GM23338 (cell line): ENCODE results near the gene KLHDC8B. TPM values are rescaled to one million over a fixed set of nuclear protein-coding genes. Genes with fewer than 3 reads are reported as not detected.
A peak's percentile ranks its signal among the peaks of the same experiment; 100 is the strongest.

ENCODE experiments used
- ATAC-seq: fragments of 200-7000 bp; cut with Tn5 transposase; 3 replicates; pipeline ENCODE4 v1.9.1; 2020
- DNase-seq: peaks from one replicate; pipeline ENCODE4 v3.0.0-alpha.2; 2015; ENCODE audit warnings: low spot score
- H2AFZ ChIP-seq: fragments of 200-600 bp; sonication (generic); 2 replicates; pipeline ENCODE4 v1.8.0; 2016; ENCODE audit warnings: antibody characterized with exemption, mild to moderate bottlenecking, moderate library complexity
- H3F3A ChIP-seq: fragments of 200-600 bp; sonication (generic); replicated peaks from 2 replicates; pipeline ENCODE4 v1.8.0; 2017; ENCODE audit warnings: antibody characterized with exemption, mixed run types, low read depth
- H3K27ac ChIP-seq: fragments of 200-600 bp; sonication (generic); 2 replicates; pipeline ENCODE4 v1.6.1; 2016; ENCODE audit warnings: low read depth
- H3K27me3 ChIP-seq: fragments of 200-600 bp; sonication (generic); 2 replicates; pipeline ENCODE4 v1.8.0; 2016; ENCODE audit warnings: mild to moderate bottlenecking, mixed run types, moderate library complexity; ENCODE audit not compliant: insufficient read depth
- H3K36me3 ChIP-seq: fragments of 200-600 bp; sonication (generic); 2 replicates; pipeline ENCODE4 v1.8.0; 2016; ENCODE audit warnings: mild to moderate bottlenecking; ENCODE audit not compliant: insufficient read depth
- H3K4me1 ChIP-seq: fragments of 200-600 bp; sonication (generic); 2 replicates; pipeline ENCODE4 v1.8.0; 2016; ENCODE audit warnings: mild to moderate bottlenecking, moderate library complexity; ENCODE audit not compliant: insufficient read depth
- H3K4me2 ChIP-seq: fragments of 200-600 bp; sonication (generic); 2 replicates; pipeline ENCODE4 v1.7.1; 2017; ENCODE audit warnings: mixed run types
- H3K4me3 ChIP-seq: fragments of 200-600 bp; sonication (generic); 2 replicates; pipeline ENCODE4 v1.6.1; 2016; ENCODE audit warnings: mixed run types
- H3K79me2 ChIP-seq: fragments of 200-600 bp; sonication (generic); replicated peaks from 2 replicates; pipeline ENCODE4 v1.8.0; 2017; ENCODE audit warnings: mild to moderate bottlenecking; ENCODE audit not compliant: insufficient read depth
- H3K9me2 ChIP-seq: fragments of 200-600 bp; sonication (generic); 2 replicates; pipeline ENCODE4 v1.8.0; 2017; ENCODE audit not compliant: insufficient read depth
- H4K20me1 ChIP-seq: fragments of 200-600 bp; sonication (generic); replicated peaks from 2 replicates; pipeline ENCODE4 v1.8.0; 2017; ENCODE audit warnings: mild to moderate bottlenecking; ENCODE audit not compliant: insufficient read depth
- H3K27ac Mint-ChIP-seq: 2 replicates; pipeline ENCODE4 v1.8.0; 2020; ENCODE audit warnings: inconsistent platforms, mild to moderate bottlenecking, moderate library complexity, mixed read lengths
- H3K27me3 Mint-ChIP-seq: 3 replicates; pipeline ENCODE4 v1.8.0; 2022; ENCODE audit warnings: low read depth, mild to moderate bottlenecking, moderate library complexity, mixed read lengths, inconsistent platforms; ENCODE audit not compliant: insufficient read depth, poor library complexity
- H3K36me3 Mint-ChIP-seq: 3 replicates; pipeline ENCODE4 v1.8.0; 2021; ENCODE audit warnings: low read depth, mild to moderate bottlenecking, inconsistent platforms, moderate library complexity, mixed read lengths
- H3K4me1 Mint-ChIP-seq: 3 replicates; pipeline ENCODE4 v1.8.0; 2020; ENCODE audit warnings: mild to moderate bottlenecking, inconsistent platforms, mixed read lengths
- H3K4me3 Mint-ChIP-seq: 3 replicates; pipeline ENCODE4 v1.8.0; 2021; ENCODE audit warnings: moderate library complexity, mild to moderate bottlenecking, inconsistent platforms, mixed read lengths
- H3K9me3 Mint-ChIP-seq: 3 replicates; pipeline ENCODE4 v1.8.0; 2020; ENCODE audit warnings: moderate library complexity, mild to moderate bottlenecking, inconsistent platforms, mixed read lengths
- CTCF ChIP-seq, 2 experiments: fragments of 200-600 bp in 1 of 2; sonication (generic) in 1 of 2; conservative IDR thresholded peaks; 2 replicates each; pipeline versions ENCODE4 v1.5.1 to v1.6.1; 2016 to 2017; ENCODE audit warnings: antibody characterized with exemption in 2 of 2, low read depth in 2 of 2, mild to moderate bottlenecking in 2 of 2, moderate library complexity in 1 of 2
- ETS1 ChIP-seq: IDR thresholded peaks from 2 replicates; pipeline ENCODE4 v1.6.1; 2016; ENCODE audit warnings: antibody characterized with exemption
- EZH2 ChIP-seq: fragments of 200-600 bp; sonication (generic); IDR thresholded peaks from one replicate; pipeline ENCODE4 v1.8.0; 2017; ENCODE audit warnings: antibody characterized with exemption, mild to moderate bottlenecking, low read depth; ENCODE audit not compliant: unreplicated experiment
- NANOG ChIP-seq: IDR thresholded peaks from 2 replicates; pipeline ENCODE4 v1.6.1; 2016; ENCODE audit warnings: antibody characterized with exemption, borderline replicate concordance
- POLR2AphosphoS5 ChIP-seq: IDR thresholded peaks from 2 replicates; pipeline ENCODE4 v1.6.1; 2016; ENCODE audit warnings: antibody characterized with exemption, low read depth
- STAT1 ChIP-seq: IDR thresholded peaks from one replicate; pipeline ENCODE4 v1.6.1; 2016; ENCODE audit warnings: antibody characterized with exemption; ENCODE audit not compliant: unreplicated experiment
- ZNF331 ChIP-seq: fragments of 250-450 bp; sonication (Bioruptor Pico); IDR thresholded peaks from 2 replicates; pipeline ENCODE4 v1.5.0; 2020; ENCODE audit warnings: low read depth, mild to moderate bottlenecking, moderate library complexity
- polyA plus RNA-seq: library from polyadenylated mRNA; unstranded; fragments of >200 nt; fragmentation: Nextera tagmentation; extraction: Ambion mirVana; gene quantifications from 2 replicates; pipeline ENCODE4 v1.2.1, GENCODE V29; 2016
- total RNA-seq: library from RNA; depleted of rRNA; stranded (reverse); fragments of >200 nt; shearing (Covaris generic); gene quantifications from 2 replicates; pipeline ENCODE4 v1.2.3, GENCODE V29; 2014
- TF ChIP-seq, protein P1 (sequence below): IDR thresholded peaks from one replicate; pipeline ENCODE4 v1.6.1; 2018; ENCODE audit warnings: antibody characterized with exemption; ENCODE audit not compliant: unreplicated experiment

Gene KLHDC8B
- total and polyA plus RNA-seq, 2 experiments from 2014 or later = 4.7 to 11.1 TPM

DNA sequence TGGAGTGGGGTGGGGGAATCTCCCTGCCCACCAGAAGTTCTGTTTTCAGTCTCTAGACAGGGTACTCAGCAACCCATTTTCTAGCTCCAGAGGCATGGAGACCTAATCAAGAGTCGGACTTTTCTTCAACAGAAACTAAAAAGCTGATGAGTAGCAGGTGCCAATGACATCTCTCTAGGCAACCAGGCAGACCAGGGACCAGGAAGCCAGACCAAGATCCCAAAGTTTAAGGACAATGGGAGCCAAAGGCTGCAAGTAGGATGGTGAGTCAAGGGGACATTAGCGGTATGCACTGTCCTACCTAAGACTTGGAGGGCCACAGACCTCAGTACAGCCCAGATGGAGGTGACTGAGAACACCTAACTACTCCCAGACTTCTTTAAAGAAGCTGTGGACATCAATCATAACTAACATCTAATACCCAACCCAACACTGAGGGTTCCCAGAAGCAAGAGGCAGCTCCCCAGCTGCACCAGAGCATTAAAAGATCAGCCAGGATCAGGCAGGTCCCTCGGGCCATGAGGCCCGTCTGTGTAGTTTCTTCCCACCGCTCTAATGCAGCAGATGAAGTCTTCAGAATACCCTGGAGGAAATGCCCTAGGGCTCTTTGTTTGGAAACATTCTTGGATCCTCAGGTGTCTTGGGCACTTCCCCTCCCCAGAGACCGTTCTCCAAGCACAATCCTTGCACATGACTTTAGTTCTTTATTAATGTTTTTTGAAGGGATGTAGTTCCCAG, 6.2 kb upstream of the KLHDC8B start (continued):
- TF ChIP-seq, protein P1, sequence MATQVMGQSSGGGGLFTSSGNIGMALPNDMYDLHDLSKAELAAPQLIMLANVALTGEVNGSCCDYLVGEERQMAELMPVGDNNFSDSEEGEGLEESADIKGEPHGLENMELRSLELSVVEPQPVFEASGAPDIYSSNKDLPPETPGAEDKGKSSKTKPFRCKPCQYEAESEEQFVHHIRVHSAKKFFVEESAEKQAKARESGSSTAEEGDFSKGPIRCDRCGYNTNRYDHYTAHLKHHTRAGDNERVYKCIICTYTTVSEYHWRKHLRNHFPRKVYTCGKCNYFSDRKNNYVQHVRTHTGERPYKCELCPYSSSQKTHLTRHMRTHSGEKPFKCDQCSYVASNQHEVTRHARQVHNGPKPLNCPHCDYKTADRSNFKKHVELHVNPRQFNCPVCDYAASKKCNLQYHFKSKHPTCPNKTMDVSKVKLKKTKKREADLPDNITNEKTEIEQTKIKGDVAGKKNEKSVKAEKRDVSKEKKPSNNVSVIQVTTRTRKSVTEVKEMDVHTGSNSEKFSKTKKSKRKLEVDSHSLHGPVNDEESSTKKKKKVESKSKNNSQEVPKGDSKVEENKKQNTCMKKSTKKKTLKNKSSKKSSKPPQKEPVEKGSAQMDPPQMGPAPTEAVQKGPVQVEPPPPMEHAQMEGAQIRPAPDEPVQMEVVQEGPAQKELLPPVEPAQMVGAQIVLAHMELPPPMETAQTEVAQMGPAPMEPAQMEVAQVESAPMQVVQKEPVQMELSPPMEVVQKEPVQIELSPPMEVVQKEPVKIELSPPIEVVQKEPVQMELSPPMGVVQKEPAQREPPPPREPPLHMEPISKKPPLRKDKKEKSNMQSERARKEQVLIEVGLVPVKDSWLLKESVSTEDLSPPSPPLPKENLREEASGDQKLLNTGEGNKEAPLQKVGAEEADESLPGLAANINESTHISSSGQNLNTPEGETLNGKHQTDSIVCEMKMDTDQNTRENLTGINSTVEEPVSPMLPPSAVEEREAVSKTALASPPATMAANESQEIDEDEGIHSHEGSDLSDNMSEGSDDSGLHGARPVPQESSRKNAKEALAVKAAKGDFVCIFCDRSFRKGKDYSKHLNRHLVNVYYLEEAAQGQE = no peak
- TF ChIP-seq NANOG (no peak), ETS1 (no peak), ZNF331 (CRISPR knock-in tag) (no peak), STAT1 (no peak), CTCF (conservative IDR thresholded peaks at IDR 0.05; ENCODE audit: low read depth in 2 of 2) (no peak), POLR2AphosphoS5 (no peak), EZH2 (no peak)

DNA sequence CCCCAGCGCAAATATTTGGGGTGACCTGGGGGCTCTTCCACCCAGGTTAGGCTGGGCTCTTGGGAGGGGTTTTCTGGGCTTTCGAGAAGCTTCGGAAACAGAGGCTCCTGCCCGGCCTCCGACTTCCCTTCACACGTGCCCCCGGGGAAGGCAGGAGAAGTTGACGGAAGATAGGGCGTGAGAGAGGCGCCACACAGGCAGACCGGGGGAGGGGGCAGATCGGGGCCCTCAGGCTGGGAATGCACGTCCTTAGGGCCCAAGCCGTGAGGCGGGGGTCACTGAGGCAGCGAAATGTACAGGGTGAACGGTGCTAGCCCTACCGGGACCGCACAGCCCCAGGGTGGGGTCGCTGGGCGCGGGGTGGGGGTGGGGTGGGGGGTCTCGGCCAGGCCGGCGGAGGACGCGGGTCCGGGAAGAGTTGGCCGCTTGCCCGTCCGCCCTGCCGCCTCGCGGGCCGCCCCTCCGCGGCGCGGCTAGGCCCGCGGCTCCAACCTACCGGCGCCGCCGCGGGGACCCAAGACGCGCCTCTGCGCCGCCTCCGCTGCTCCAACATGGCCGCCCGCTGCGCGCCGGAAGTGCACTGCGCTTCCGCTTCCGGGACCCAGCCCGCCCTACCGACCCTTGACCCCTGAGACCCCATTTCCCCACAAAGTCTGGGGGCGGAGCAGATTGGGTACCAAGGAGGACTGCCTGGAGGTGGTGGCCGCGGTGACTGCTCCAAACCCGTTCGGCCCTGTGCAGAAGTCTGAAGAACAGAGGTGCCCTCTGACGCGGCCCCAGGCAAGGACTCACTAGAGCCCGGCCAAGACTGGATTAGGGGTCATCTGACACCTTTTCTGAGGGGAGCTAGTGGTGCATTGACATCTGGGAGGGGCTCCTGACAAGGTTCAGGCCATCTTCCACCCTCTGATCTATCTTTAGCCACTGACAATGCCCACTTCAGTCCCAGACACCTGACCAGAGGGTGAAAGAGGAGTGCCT, 5.3 kb upstream of the KLHDC8B start, which contains the start of gene CCDC71:
Gene CCDC71, minus strand, starts transcription at position 561 of the 981 bp plus-strand sequence. CDS start 2,123 bp downstream, outside the sequence.
- peaks cover 10% of the 10 kb centered on the region for H3K27me3 Mint-ChIP-seq
- peaks cover 25% of the 10 kb centered on the region for H3K36me3 Mint-ChIP-seq
- Histone ChIP-seq H3K4me2 (peak within 1 kb of the TSS; percentile 99), H3K9me2 (peaks cover 8% of the 10 kb centered on the region; the same call in 1 of the 2 replicates), H3K79me2 (peaks cover 18% of the 10 kb centered on the region), H3F3A (no peaks in the 10 kb centered on the region), H3K27me3 (no peaks in the 10 kb centered on the region), H4K20me1 (peaks cover 10% of the 10 kb centered on the region), H2AFZ (peak within 1 kb of the TSS; percentile 63), H3K36me3 (no peaks in the 10 kb centered on the region; the same call in 1 of the 2 replicates), H3K27ac (peak within 1 kb of the TSS; percentile 66; the same call in 1 of the 2 replicates), H3K4me3 (peak within 1 kb of the TSS; percentile 97), H3K4me1 (peaks cover 14% of the 10 kb centered on the region)
- H3K4me1 Mint-ChIP-seq = peaks cover 16% of the 10 kb centered on the region
- DNase-seq (peak; percentile 92), ATAC-seq (peak; percentile 67)
- H3K4me3 Mint-ChIP-seq = peak within 1 kb of the TSS; percentile 96
- TF ChIP-seq POLR2AphosphoS5 = no peak; the same call in none of the 2 replicates
- peak; percentile 81 for TF ChIP-seq ETS1
- H3K9me3 Mint-ChIP-seq = no peaks in the 10 kb centered on the region
- peak within 1 kb of the TSS; percentile 94 for H3K27ac Mint-ChIP-seq
